ENCODE results near the gene AGTRAP. TPM values are rescaled to one million over a fixed set of nuclear protein-coding genes. Genes with fewer than 3 reads are reported as not detected.

The AGTRAP gene
- total and polyA plus RNA-seq, 2 of the 8 experiments (the other 6 are each of a cell fraction or from before 2014, with no cell fraction given) = 69.7 to 192 TPM

GRCh38 chr1:11765661-11766428 lies 29.9 kb downstream of the AGTRAP start:
- no peak overlapping the region for H2BK12ac ChIP-seq (ENCODE audit: low read depth, low read length)
- no peak overlapping the region for H4K5ac ChIP-seq (ENCODE audit: insufficient read length, low read depth, low read length)
- no peak overlapping the region for H3K14ac ChIP-seq (ENCODE audit: insufficient read length)
- no peaks in the 10 kb centered on the region for H3K79me1 ChIP-seq (ENCODE audit: low read depth, low read length)
- CTCF ChIA-PET (ENCODE audit: partially characterized antibody) = interaction anchor here (0.5 to 3.4 kb wide), 5 partner anchors 14 to 57 kb away, joined by 3 to 21 read pairs (median 8); no protein-coding TSS in a partner anchor
- no peaks in the 10 kb centered on the region for H3K79me2 ChIP-seq (ENCODE audit: control insufficient read depth in 1 of 2, insufficient read depth in 2 of 2, low read length in 2 of 2)
- WGBS, 2 experiments (ENCODE audit: extremely low coverage in 1 of 2, insufficient coverage in 1 of 2, insufficient read length in 1 of 2, insufficient replicate concordance in 2 of 2, low coverage in 1 of 2, low lambda C conversion rate in 2 of 2, missing lambda C conversion rate in 1 of 2) = 85% methylated on average over 16 of the region's 19 CpGs; no CpG with 5 or more reads in 1 of the 2 experiments
- H3K56ac ChIP-seq (replicated peaks; ENCODE audit: insufficient read length, low read depth, low read length) = no peak overlapping the region
- H3K27ac ChIP-seq (ENCODE audit: low read depth, low read length) = no peak overlapping the region
- FAIRE-seq (no peak), DNase-seq (ENCODE audit: low read depth in 1 of 2, low spot score in 2 of 2) (no peak)
- no peak overlapping the region for H3K23ac ChIP-seq (ENCODE audit: insufficient read length)
- H3K4me3 ChIP-seq (ENCODE audit: extremely low read depth in 1 of 4, insufficient read depth in 2 of 4, low read depth in 3 of 4, low read length in 4 of 4) = no peak overlapping the region
- no peak overlapping the region for H4K8ac ChIP-seq (ENCODE audit: extremely low read depth, insufficient read depth, low read length)
- H3K4ac ChIP-seq (replicated peaks; ENCODE audit: insufficient read length, low read depth, low read length) = no peak overlapping the region
- peaks cover 7 to 33% (median 23%) of the 10 kb centered on the region in 4 experiments for H3K27me3 ChIP-seq (replicated peaks in 1 of 4; ENCODE audit: control insufficient read depth in 3 of 4, extremely low read depth in 1 of 4, insufficient read depth in 3 of 4, low read length in 3 of 4)
- no peaks in the 10 kb centered on the region for H4K20me1 ChIP-seq (replicated peaks in 1 of 2; ENCODE audit: control insufficient read depth in 1 of 2, insufficient read depth in 2 of 2, low read length in 2 of 2)
- H2BK20ac ChIP-seq (ENCODE audit: low read length) = no peak overlapping the region
- H2AFZ ChIP-seq (ENCODE audit: low read length) = no peak overlapping the region
- POLR2A ChIA-PET (ENCODE audit: partially characterized antibody) = interaction anchor here (0.6 to 4.3 kb wide), 3 partner anchors 13 to 125 kb away, joined by 3 to 21 read pairs (median 3); no protein-coding TSS in a partner anchor
- no peak overlapping the region for H2BK5ac ChIP-seq (ENCODE audit: low read depth, low read length)
- H3K23me2 ChIP-seq (ENCODE audit: low read depth, low read length) = peaks cover 3% of the 10 kb centered on the region; the same call in 1 of the 2 replicates
- H2BK120ac ChIP-seq (replicated peaks; ENCODE audit: low read depth, low read length) = no peak overlapping the region
- H3K9ac ChIP-seq (replicated peaks in 1 of 4; ENCODE audit: extremely low read depth in 1 of 4, low read depth in 3 of 4, low read length in 3 of 4) = no peak overlapping the region
- H3K4me1 ChIP-seq (replicated peaks in 1 of 4; ENCODE audit: control insufficient read depth in 3 of 4, insufficient read depth in 4 of 4, low read length in 3 of 4) = peaks cover 0 to 16% (median 10%) of the 10 kb centered on the region in 4 experiments; a peak in 6 of 7 replicates
- H2BK15ac ChIP-seq (ENCODE audit: low read length) = no peak overlapping the region
- H3K18ac ChIP-seq (ENCODE audit: extremely low read depth, low read length) = no peak overlapping the region
- no peak overlapping the region for H2AK5ac ChIP-seq (ENCODE audit: low read depth, low read length)
- H3K9me3 ChIP-seq (ENCODE audit: insufficient read depth in 2 of 2, low read depth in 1 of 2, low read length in 1 of 2) = peaks cover 0 to 5% of the 10 kb centered on the region in 2 experiments; a peak in 1 of 4 replicates
- no peaks in the 10 kb centered on the region for H3K36me3 ChIP-seq (ENCODE audit: control insufficient read depth in 2 of 4, insufficient read depth in 4 of 4, low read length in 3 of 4)
- no peak overlapping the region for H4K91ac ChIP-seq (replicated peaks; ENCODE audit: insufficient read length, low read length)
- no peak overlapping the region for H3K4me2 ChIP-seq (ENCODE audit: insufficient read depth in 1 of 2, low read depth in 2 of 2, low read length in 2 of 2)
- TF ChIP-seq SIRT6 (IDR thresholded peaks at IDR 0.05; ENCODE audit: low read length) (no peak), GTF2F1 (IDR thresholded peaks at IDR 0.05; ENCODE audit: borderline replicate concordance, low read depth, low read length) (no peak), SP1 (IDR thresholded peaks at IDR 0.05; ENCODE audit: low read depth, low read length) (no peak), CBX5 (IDR thresholded peaks at IDR 0.05; ENCODE audit: low read depth, low read length) (no peak), CEBPB (IDR thresholded peaks at IDR 0.05; ENCODE audit: low read depth, low read length) (no peak), TBP (IDR thresholded peaks at IDR 0.05; ENCODE audit: low read depth, low read length) (no peak), POLR2AphosphoS5 (IDR thresholded peaks at IDR 0.05; ENCODE audit: low read depth, low read length) (no peak), SP4 (IDR thresholded peaks at IDR 0.05; ENCODE audit: low read length) (no peak), BRCA1 (IDR thresholded peaks at IDR 0.05; ENCODE audit: low read depth, low read length) (no peak), EP300 (IDR thresholded peaks at IDR 0.05; ENCODE audit: borderline replicate concordance in 1 of 2, low read depth in 2 of 2, low read length in 2 of 2) (no peak)
- TF ChIP-seq, protein P1, sequence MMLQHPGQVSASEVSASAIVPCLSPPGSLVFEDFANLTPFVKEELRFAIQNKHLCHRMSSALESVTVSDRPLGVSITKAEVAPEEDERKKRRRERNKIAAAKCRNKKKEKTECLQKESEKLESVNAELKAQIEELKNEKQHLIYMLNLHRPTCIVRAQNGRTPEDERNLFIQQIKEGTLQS (IDR thresholded peaks at IDR 0.05; ENCODE audit: insufficient read depth, low read depth, low read length) = no peak

Measured in H1 (cell line).